Sigmoid colon (tissue), 4 donors: ENCODE data around the gene GRM7.

Source experiments
- POLR2A ChIP-seq, 2 donors: fragments of 450-650 bp; IDR thresholded peaks; one replicate each; pipeline ENCODE4 v1.6.1; 2016; ENCODE audit warnings: antibody characterized with exemption in 2 of 2, mild to moderate bottlenecking in 2 of 2, moderate library complexity in 2 of 2
- POLR2AphosphoS5 ChIP-seq, 4 donors: sonication (generic); formaldehyde crosslinking; IDR thresholded peaks; one replicate each; pipeline ENCODE4 v1.6.1; 2017; ENCODE audit warnings: antibody characterized with exemption in 4 of 4

DNA sequence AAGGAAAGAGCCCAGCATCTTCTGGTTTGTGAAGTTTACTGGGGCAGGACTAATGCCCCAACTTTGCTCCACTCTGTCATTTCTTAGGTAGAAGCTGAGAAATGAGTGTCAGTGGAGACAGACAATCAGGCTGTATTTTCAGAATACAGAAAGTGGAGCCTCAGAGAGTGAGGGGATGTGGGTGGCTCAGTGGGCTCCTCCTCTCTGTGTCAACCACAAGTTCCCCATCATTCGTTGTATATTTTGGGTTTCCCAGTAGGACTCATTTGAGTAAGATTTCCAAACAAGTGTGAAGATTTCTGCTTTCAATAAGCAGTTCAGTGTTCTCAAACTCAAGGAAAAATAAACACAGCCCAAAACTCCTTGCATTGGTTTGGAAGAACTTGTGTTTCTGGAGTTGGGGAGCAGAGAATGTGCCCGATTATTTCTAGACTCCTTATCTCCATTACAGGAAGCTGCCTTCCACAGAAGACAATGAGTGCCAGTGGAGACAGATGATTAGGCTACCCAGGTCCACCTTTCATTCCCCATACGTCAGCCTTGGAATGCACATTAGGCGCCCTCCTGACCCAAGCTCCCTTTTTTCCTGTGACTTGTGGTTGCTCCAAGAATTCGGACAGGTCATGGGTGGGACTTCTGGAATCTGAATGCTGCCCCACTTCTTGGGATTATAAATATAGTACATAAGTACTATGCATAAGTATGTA lies 848.6 kb downstream of the GRM7 start:
- TF ChIP-seq POLR2A (IDR thresholded peaks at IDR 0.05) (no peak), POLR2AphosphoS5 (IDR thresholded peaks at IDR 0.05) (no peak)
